ENCODE results near the gene RNF166.

Gene RNF166

DNA sequence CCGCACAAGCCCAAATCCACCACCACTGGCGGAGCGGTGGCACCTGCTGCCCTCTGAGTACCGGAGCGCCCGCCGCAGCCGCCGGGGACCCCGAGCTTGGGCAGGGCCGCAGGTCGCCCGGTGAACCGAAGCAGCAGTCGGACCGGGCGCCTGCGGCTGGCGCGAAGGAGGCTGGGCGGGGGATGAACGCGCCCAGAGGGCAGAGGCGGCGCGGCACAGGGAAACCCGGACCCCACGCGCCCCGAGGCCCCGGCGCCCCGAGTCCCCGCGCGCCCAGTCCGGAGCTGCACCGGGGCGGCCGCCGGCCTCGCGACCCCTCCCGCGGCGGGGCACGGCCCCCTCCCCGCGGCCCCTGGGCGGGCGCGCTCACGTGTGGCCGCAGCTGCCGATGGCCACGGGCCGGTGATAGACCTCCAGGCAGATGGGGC lies 393 bp downstream of the RNF166 start:
- no peak for DNase-seq

DNA sequence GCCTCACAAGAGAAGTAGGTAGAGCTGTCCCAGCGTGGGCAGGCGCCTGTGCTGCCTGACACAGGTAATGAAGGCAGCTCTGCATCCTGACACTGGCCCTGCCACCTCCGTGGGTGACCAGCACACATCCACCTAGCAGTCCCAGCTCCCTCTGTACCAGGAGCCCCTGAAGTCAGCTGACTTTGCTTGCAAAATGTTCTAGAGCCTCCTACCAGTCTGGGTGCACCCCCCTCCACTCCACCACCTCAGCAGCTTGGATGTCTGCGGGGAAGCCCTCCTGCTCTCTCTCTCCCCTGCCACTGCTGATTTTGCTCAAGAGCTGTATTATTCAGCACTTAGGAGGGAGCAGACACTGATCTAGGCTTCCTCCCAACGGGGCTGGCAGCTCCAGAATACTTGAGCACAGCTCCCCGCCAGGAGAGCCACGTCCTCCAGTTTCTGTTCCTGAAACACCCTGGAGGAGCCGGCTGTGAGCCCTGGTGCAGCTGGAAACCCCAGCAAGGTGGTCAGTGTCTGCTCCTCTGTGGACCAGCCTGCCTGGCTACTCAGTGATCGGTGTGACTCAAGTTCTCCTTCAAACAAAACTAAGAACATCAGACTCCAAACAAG lies 1.0 kb downstream of the RNF166 start:
- DNase-seq: peak; percentile 56

DNA sequence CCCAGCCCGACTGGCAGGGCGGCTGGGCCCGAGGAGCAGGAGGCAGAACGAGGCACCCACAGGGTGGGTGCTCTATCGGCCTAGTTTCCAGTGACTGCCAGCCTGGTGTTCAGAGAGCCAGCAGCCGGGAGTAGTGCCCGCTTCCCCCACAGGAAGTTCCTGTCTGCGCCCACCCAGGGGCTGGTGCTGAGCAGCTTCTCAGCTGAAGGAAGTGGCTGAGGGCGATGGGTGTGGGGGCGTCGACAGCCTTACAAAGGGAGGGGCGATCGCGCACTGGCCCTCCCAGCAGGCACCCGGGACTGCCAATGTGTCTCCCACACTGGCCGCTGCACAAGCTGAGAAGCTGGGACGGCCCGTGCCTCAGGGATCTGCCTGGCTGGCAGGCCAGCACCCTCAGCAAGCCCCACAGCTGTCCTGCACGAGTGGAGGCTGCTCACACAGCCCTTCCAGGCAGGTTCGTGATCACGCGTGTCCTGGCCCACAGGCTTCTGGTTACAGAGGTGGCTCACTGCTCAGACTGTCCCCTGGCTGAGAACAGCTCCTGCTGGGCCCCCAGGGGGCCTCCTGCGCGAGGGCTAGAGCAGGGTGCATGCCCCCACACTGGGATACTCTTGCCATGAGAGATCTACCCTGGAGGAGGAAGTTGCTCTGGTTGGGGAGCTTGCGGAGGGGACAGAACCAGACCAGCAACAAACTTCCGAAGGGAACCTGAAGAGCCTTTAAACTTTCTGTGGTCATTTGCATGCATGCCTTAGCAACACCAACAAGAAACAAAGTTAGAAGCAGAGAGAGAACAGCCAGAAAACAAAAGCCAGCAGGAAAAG lies 2.5 kb downstream of the RNF166 start:
- peak; percentile 95 for DNase-seq

DNA sequence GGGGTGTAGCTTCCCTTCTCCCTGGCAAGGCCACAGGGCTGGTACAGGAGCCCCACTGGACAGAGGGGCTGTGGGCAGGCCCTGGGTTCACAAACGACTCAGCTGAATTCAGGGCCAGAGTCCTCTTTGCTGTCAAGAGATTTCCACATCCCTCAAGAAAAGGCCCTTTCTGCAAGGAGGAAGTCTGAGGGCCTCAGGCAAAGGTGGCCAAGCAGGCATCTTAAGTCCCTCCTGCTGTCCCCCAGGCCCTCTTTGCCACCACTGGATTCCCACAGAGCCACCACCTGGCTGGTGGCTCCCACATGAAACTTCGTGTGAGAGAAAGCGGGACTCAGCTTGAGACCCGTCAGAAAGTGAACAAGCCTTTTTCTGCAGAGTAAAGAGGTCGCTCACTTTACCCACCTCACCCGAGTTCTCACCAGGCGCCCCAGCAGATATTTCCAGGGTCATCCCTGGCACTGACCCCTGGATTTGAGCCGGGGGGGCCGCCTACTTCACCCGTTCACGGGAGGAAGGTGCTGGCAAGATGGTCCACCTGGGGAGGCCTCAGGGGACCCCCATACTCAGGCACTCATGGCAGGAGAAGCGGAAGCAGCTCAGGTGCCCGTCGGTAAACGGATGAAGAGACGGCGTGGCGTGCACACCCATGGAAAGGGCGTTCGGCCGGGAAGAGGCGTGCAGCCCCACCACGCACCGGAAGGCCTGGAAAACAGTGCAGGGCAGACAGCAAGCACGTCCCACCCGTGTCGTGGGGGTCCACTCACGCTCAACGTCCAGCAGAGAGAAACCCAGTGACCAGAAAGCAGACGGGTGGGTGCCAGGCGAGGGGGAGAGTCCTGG lies 3.6 kb downstream of the RNF166 start:
- DNase-seq: peak; percentile 66

DNA sequence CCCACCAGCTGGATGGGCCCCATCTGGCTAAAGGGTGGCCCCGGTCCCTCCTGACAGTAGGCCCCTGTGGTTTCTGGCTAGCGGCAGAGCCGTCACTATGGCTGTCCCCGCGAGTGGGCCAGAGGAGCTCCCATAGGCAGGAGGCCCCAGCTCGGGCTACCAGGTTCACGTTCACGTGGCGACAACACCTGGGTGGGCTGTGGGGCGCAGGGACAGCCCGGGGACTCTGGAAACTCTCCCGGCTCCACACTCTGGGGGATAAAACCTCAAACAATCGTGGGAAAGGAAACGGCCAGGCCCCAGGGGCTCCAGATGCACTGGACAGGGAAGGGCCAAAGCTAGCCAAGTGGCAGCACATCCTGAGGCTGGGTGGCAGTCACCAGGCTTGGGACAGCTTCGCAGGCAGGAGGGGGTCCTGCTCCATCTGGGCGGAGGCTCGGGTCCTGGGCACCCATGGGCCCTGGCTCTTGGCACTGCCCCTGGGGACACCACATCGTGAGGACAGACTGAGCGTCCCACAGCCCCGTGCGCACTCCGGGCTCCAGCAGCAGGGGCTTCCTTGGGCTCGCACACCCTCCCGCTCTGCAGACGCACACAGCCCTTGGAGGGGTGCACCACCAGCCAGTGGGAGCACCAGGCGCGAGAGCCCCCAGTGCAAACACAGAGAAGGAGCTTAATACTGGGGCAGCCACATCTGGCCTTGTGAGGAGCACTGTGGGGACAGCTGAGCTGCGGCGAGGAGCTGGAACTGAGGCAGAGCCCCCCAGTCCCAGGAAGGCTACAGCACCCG lies 4.4 kb downstream of the RNF166 start:
- no peak for DNase-seq

DNA sequence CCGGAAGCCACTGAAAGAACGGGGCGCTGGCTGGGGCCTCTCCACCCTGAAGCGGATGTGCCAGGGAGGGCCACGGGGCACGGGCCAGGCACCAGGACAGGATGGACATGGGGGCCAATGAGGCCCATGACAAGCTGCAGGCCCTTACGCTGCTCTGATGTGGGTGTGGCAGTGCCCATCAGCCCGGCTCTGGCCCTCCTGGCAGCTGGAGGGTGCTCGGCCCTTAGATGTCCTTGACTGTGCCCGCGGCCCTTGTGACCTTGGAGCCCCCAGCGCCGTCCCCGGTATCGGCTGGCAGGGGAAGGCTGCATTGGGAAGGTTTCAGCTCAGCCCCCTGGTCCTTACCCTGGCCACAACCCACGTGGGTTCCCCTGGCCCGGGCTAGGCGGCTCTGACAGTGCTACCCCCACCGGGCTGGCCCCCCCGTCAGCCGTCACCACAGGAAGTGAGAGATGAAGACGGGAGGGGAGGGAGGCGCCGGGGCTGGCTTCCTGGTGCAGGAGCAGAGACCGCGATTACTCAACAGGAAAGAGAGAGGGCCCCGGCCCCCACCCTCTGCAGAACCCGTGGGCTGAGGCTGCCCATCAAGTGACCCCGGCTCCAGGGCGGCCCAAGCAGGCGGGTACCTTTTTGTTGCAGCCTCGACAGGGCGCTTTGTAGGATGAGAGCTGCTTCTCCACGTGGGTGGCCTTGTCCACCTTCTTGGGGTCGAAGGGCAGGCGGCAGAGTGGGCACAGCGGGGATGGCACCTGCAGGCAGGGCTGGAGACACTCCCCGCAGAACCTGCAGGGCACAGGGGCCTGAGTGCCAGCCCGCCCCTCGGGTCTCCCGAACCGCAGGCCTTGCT lies 5.3 kb downstream of the RNF166 start:
- DNase-seq: peak; percentile 98

DNA sequence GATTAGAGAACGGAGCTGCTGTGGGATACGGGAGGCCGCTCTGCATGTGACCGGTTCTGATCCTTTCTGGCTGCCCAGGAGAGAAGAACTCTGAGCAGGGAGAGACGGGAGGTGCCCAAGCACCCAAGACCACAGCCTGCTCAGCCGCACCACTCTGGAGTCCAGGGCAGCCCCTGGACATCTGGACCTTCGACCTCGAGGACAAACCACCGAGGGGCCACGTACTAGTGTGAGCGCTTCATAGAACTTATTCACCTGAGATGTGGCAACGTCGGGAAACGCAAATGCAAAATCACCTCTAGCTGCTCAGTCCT lies 5.9 kb downstream of the RNF166 start:
- DNase-seq: no peak

DNA sequence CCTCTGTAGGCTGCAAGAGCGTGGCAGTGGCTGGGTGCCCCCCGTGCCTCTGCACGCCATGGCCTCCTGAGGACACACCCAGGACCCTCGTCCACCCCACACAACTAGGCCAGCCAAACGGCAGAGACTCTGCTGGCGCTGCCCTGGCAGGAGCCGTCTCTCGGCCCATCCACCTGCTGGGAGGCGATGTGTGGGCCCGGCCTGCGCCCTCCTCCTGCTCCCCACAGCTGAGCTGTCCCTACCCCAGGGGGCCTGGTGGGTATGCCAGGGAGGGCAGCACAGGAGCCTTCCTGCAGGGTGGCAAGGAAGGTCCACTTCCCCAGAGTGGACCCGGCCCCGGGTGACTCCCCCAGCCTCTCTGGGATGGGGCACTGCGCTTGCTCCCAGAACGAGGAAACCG lies 7.0 kb downstream of the RNF166 start:
- no peak for DNase-seq

DNA sequence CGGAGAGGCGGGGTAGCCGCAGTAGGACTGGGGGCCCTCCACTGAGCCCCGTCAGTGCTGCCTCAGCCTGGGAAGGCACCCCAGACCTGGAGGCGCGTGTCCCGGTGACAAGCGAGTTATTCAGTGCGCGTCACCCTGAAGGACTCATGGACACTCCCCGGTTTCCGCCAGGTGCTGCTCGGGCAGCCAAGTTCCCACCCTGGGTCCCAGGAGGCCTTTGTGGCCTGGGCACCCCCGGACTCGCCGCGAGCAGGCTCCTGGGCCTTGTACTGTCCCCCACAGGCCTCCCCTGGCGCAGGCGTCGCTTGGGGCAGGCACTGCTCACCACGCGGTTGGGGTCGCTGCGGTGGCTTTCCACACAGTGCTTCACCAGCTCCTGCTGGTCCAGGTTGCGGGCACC lies 7.6 kb downstream of the RNF166 start:
- DNase-seq: no peak

DNA sequence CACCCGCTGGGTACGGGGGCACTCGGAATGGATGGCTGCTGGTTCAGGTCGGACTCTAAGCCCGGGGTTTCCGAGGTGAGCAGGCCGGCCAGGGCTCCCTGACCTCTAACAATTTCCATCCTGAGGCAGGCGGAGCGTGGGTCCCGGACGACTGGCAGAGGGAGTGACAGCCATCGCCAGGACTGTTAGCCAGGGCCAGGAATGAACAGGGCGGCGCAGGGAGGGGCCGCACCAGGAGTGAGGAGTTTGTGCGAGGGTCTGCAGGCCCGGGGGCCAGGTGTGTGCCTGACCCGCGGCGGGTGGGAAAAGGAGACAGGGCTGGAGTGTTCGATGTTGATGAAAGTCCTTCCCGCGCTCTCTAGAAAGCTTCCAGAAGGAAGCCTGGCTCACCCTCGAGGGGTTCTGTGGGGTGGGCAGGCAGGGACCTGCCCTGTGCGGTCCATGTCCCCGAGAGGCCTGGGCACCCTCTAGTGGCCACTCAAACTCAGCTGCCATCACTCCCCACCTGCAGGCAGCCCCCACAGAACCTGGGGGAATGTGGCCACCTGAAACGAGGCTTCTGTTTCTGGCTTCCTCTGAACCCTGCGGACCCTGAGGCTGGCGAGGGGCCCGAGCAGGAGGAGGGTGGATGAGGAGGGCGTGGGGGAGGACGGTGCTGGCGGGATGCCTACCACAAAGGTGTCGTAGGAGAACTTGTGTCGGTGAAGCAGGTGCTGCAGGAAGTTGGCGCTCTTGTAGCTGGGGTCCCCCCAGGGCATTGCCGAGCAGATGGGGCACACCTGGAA lies 8.2 kb downstream of the RNF166 start:
- no peak for DNase-seq

DNA sequence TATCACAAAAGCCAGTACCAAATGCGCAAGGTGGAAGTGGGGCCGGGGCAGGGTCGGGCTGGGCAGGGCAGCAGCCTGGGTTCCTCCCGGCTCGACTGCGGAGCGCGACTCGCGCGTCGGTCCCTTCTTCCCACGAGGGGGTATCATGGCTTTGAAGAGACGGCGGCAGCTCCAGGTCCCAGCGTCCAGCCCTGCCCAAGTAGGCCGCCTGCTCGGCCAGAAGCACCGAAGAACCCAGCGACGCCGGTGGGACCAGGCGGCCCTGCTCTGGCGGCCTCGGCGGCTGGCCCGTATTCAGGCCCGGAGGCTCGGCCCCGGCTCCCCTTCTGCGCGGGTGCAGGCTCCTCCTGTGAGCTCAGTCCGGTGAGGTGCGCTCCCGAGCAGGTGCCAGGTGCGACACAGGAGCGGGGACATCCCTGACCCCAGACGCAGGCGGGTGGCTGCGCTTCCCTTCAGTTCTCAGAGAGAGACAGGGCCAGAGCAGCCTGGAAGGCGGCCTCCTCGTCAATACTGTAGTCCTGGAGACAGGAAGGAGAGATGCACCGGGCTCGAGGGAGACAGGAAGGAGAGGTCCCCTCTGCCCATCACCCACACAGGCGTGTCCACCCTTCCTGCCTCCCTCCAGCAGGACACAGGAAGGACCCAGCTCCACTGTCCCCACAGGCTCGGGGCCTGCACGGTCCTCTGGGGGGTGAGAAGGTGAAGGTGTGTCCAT lies 8.9 kb downstream of the RNF166 start:
- no peak for DNase-seq

DNA sequence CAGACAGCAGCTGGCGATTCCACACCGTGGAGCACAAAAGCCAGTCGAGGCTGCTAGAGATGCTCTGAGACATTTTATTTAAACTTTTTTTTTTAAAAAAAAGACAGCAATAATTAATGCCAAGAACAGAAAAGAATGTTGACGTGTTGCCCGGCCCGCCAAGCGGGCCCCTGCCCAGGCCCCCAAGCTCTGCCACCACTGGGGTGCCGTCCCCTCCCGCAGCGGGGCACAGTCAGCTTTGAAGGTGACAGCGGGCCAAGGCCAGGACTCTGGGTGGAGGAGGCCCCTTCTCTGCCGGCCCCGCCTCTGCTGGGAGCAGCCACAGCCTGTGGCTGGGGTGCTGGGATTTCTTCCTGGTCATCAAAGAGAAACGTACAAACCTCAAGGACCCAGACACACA lies 9.8 kb downstream of the RNF166 start:
- no peak for DNase-seq

DNA sequence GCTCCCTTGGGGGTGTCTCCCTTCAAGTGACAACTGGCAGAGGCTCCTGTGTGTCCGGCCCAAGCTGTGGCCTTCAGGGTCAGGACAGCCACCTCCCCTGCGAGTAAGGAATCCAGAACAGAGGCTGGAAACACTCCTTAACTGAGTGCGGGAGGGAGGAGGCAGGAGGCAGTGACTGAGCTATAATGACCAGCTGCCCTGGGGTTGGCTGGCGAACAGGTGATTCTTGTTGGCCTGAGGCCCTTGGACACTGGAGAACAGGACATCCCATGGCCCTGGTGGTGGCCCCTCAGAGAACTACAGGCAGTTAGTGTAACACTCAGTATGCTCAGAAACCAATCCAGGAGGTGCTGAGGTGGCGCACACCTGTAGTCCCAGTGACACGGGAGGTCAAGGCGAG lies 10.5 kb downstream of the RNF166 start:
- DNase-seq: no peak

DNA sequence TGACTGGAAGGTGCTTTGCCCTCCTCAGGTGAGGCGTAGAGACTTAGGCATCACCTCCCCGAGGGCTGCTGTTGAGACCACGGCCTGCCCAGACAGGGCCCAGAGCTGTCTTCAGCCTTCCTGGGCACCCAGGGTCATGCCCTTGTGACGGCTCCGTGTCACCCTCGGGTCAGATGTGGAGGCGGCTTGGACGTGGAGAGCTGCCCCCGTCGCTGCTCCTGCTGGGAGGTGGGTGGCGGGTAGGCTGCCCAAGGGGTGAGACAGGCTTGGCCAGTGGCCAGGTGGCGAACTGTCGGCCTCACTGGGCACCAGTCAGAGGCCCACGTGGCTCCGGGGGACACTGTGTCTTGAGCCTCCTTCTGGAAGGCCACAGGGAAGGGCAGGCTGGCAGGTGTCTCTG lies 11.0 kb downstream of the RNF166 start:
- no peak for DNase-seq

DNA sequence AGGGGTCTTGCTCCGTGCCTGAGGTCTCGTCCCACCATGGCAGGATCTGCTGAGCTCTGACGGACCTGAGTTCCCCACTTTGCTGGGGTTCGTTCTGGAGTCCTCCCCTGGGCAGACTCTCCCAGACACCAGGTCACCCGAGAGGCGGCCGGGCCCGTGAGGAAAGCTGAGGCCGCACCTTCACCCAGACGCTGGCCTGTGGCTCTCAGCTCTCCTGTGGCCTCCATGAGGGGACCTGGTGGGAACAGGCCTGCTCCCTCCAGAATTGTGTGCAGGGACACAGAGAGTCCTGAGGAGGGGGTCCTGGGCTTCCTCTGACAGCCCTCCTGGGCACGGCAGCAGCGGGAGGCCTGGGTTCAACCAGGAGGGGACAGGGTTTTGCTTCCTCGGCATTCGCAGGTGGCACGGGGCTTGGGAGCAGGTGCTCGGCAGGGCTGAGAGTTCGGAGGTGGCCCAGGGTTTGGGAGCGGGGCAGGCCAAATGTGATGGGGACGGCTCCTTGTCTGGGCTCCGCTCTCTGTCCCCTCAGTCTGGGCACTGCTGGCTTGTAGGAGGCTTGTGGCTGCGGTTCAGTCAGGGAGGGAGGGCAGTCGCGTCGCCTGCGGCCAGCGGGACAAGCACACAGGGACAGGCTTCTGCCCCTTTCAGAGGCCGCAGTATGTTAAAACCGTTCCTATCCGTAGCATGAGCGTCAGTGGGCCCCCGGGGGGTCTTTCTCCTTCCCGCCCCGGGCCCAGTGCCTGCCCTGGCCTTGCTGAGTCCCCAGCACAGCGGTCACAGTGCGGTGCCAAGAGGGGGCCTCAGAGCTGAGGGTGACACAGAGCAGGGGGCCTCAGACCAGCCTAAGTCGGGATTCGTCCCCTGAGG lies 11.8 kb downstream of the RNF166 start:
- DNase-seq: no peak

DNA sequence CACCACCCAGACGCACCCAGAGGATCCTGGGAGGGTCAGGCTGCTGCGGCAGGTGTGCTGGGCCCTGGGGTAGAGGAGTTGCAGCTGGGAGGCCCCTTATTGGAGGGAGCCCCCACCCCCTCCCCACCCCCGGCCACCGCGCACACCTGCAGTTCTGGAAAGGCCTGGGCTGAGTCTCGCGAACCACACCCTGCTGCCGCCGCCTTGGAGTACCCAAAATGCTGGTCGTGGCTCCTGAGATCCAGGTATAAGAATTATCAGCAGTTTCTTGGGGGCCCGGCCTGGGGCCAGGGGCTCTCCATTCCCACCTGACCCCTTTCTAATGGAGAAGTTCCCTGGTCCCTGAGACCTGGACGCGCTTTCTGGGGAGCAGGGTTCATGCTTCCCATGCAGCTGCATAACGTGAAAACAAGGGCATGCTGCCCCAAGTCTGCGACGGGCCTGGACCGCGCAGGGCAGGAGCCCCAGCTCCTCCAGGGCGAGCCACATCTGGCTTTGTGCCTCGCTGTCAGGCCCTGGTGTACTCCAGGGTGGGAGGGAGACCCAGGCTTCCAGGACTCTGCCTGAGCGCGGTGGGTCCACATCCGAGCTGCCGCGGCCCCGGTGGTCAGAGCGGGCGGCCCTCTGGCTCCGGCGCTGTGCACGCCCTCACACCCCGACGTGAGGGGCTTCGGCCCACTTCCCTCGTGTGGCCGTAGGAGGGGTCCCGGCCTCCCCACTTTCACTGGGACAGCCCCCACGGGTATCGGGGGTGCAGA lies 12.6 kb downstream of the RNF166 start:
- no peak for DNase-seq

DNA sequence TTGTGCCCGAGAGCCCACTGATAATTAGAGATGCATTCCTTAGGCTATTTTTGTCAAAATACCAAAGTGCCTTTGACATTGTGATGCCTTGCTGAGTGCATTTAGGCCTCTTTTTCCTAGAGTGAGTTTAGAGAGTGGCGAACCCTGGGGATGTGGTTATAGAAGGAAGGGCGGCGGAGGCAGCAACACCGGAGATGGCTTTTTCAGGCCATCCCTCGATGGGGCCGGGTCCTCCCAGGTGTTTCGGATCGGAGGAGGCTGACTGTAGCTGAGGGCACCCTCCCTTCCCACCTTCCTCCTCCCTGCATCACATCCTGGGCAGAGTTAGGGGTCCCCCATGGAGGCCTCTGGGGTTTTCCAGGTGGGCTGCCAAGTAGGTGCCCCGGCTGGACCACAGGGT lies 13.3 kb downstream of the RNF166 start:
- no peak for DNase-seq

DNA sequence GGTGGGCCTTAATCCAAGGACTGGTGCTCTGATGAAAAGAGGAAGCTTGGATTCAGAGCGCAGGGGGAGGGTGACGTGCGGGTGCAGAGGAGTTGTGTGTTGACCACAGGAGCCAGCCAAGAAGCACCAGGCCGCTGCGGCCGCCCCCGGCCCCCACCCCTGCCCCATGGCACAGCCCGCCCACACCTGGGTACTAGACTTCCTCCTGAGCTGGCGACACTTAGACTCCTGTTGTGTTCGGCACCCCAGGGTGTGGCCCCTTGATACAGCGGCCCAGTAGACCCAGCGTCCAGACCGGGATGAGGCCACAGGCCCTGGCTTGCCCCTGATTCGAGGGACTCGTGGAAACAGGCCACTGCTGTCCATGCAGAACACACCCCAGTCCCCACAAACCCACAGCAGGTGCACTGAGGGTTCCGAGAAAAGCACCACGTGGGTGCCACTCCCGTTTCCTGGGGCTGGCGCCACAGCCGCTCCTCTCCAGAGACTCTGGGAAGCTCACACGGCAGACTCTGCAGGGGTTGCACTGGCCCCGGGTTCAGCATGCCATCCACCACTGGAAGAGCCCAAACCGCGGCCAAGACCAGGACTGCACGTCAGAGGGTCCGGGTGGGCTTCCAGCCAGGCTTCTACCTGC lies 14.2 kb downstream of the RNF166 start:
- DNase-seq: peak; percentile 91

All from hematopoietic multipotent progenitor cell treated with erythropoietin and hydrocortisone succinate and interleukin-3 and kit ligand, for 4 days (in vitro differentiated cells).